HPDE6-E6E7 (cell line): Measurements from ENCODE around the gene PPFIA2.

Experiments used
- DNase-seq: peaks from one replicate; pipeline ENCODE4 v3.0.0; 2011; ENCODE audit warnings: missing footprints; ENCODE audit errors: extremely low spot score

Gene PPFIA2

DNA sequence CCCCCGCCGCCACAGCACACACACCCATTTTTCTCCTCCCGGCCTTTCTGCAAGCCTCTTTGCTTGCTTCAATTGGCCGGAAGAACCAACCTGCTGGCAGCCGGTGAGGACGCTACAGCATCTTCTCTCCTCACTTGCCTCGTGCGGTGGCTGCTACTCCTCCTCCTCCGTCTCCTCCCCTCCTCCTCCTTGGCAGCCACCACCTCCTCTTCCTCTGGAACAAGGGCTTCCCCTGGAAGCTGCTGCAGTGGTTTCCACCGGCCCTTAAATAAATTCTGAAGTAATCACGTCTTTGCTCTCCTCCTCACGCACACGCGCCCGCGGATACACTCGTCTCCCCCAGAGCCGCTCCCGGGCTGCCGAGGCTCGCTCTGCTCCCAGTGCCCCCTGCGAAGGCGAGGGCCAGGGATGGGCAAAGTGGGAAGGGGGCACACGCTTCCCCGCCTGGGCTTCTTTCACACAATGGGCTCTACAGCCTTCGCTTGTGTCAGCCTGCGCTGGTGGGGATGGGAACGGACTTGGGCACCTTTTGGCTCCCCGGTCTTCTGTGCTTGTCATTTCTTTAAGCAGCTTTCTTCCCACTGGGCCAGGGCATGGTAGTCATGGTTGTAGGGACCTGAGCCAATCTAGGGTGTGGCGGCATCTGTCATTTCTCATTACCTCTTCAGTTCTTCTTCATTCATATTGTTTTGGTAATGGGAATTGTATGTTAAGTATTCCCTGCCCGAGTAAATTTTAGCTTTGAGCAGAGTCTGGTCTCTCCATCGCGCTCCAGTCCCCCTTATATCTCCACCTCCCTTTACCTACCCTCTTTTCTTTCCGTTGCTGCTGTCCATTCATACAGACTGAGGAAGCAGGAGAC, at the start of gene PPFIA2:
TSS of gene PPFIA2 (minus strand) at position 161 of the 862 bp plus-strand sequence.
- DNase-seq = no peak

DNA sequence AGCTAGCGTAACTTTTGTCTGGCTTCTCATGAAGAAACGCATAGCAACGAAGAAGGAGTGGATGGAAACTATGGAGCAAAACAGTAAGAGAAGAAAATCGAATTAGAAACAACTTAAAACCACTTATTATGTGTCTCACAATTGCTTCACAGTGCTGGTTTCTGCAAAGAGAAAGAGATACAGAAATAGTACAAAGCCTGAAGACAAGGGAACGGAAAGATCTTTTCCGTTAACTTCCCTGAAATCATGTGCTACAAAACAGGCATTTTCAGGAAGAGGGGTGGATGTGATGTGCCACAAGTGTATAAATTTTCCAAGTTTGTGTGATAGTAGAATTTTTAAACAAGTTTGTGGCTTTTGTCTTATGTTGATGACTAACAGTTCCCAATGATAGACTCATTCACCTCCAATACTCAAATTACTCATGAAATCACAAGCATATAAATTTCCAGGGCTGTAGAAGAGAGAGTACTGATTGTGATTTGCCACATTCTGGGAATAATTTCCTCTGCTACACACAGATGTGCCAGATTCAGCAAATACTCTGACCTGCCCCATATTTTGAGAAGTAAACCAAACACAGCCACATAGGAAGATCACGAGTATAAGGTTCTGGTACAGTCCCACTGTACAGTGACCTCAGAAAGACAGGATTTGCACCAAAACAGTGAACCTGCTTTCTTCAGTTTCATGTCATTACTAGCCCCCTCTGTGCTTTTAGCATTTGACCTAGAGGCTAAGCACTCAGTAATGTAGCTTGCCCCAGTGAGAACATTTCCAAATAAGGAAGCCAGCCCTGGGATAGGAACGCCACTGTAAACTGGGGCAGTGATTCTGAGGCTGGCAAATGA, 41.4 kb upstream of the PPFIA2 start:
- DNase-seq = no peak

DNA sequence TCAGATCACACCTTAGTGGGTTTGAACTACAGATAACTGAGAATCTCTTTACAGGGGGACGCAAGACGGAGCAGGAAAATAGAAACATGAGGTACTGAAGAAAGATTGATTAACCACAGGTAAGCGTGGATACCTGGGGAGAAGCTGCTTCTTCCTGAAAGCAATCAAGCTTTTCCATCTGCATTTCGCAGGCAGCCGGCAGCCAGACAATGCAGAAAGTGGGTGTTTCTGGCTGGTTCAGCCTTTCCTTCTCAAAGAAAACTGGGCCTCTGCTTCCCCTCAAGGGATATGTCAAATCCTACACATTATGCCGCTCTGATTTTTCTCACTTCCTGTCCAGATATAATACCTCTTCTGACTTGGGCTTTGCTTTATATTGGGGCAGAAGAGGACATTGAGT, 39.1 kb upstream of the PPFIA2 start:
- no peak for DNase-seq

DNA sequence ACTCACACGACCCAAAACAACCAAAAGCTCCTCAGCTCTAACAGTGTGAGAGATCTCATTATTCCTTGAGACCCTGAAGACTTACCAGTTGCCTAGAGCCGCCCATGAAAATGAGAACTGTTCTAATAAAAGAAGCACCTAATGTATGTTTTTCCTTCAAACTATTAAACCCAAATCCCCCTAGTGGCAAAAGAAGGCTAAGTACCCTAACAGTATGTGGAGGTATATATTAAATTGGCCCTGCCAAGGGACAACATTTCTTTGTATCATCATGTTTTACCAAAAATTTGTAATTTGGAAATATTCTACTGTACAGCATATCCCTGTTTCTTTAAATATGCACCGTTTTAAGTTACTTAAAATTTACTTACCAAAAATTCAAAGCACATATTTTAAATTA, 38.0 kb upstream of the PPFIA2 start:
- peak; percentile 29 for DNase-seq

DNA sequence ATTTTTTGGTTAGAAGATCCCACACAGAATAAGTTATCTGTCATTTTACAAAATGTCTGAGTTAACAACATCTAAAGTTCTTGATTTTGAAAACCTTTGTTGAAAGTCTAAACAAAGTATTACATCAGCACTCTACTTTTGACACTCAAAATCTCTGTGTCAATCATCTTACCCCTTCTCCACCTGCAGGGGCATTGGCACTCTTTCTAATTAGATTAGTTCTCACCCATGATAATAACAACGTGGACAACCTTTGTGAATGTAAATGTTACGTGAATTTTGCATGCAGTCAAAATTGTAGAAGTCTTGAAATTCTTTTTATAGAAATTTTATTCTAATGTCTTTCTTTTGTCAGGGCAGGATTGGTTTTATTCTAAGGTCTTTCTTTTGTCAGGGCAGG, 33.5 kb upstream of the PPFIA2 start:
- no peak for DNase-seq

DNA sequence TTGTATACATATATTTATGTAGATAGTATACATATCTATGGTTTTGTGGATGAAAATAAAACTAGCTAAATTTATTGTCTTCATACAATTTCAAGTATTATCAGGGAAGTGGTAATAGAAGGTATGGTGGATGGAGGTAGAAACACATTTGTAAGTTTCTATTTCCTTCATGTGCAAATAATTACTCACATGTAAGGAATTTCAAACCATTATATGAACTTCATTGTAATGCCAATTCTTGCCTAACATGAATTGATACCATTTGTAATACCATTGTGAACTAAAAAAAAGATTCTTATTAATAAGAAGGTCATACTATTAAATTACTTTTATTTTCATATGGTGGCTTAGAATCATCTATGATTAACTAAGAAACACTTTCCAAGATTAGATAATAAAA, 20.1 kb upstream of the PPFIA2 start:
- DNase-seq = peak; percentile 5

DNA sequence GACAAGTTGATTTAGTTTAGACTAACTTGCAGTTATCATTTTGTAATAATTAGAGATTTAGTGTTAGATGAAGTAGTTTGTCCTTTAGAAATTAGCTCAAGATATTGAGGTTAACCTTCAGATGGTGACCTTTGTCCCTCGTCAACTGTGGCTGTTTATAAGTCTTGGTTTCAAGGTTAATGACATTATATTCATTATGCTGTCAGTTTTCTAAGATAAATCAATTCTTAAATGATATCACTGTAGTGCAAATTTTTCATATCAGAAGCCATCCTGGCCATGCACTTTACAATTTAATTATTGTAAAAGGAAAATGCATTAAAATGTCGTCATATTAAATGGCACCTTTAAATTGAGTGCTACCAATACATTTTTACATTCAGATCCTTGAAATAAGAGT, 19.6 kb upstream of the PPFIA2 start:
- DNase-seq = no peak

DNA sequence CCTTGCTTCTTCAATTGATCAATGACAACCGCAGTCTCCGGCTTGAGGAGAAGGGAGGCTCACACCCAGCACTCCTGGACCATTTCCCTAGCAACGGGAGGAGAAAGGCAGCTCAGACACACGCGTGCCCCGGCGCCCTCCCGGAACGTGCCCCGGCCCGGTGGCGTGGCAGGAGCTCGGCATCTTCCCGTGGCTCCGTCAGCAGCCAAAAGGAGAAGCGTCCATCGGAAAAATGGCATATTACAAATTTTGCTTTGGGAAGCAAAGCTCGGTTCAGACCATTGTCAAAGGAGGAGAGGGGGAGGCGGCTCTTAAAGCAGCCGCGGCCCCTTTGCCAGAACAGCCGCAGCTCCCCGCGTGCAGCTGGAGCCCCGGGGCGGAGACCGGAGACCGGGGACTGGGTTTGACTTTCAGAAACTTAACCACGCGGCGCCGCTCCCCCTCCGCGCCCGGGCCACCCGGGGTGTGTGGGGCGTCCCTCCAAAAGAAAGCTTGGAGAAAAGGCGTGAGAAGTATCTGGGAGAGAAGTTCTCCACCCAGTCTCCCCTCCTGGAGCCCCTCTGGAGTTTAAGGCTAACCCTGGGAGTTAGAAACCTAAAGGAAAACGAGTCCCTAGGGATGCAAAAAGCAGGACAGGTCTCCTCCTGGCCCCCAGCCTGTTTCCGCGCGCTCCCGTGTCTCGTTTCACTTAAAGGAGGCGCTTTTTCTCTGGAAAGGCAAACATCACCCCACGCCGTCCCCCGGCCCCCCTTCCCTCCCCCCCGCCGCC, 545 bp downstream of the PPFIA2 start:
- DNase-seq = no peak

DNA sequence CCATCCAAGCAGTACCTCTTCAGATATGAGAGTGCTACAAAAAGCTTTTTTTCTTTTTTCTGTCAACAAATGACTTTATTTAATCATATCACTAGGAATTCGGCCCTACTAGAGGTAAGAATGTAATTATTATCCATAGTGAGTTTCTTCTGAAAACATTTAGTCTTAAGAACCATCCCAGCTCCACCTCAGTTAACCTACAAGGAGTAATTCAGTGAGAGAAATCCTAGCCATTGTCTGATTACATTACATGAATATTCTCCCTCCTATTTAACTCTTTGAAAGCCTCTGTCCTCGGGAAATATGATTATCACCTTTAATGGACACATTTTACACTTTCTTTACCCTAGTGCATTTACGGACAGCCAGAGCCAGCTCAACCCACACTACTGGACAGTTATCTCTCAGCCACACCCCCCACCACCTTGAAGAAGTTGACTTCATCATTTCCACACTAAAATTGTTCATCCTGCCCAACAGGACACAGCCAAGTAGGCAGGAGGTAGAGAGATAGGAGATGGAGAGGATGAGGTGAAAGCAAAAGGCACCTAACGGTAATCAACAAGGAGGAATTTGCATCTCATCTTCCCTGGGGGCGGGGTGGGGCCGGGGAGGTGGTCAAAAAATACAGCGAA, 1.3 kb downstream of the PPFIA2 start:
- DNase-seq = no peak

DNA sequence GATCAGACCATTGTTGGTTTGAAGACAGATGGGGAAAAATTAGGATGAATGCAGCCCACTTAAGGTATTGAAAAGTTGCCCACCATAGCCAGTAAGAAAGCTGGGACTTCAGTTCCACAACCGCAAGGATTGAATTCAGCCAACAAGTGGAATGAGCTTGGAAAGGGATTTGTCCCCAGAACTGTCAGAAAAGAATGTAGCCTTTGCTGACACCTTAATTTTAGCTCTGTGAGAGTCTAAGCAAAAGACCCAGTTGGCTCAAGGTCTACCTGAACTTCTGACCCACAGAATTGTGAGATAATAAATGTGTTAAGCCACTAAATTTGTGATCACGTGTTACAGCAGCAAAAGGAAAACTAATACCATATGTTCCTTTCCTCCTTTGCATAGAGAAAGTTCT, 29.4 kb downstream of the PPFIA2 start:
- DNase-seq = no peak

DNA sequence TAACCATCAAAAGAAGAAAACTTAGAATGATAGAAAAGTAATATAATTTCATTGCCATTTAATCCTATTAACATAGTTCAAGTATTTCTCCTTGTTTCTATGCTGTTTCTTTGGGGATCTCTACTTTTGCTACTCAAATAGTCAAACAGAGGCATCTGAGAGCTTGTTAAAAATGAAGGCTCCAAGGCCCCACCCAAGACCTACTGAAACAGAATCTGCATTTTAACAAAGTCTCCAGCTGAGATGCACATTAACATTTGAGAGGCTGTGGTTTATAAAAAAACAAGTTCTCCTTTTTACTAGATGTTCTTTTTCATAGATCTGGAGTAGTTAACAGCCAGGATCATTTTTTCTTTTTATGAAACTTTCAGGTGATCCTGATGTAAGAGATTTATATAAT, 31.8 kb downstream of the PPFIA2 start:
- DNase-seq = no peak

DNA sequence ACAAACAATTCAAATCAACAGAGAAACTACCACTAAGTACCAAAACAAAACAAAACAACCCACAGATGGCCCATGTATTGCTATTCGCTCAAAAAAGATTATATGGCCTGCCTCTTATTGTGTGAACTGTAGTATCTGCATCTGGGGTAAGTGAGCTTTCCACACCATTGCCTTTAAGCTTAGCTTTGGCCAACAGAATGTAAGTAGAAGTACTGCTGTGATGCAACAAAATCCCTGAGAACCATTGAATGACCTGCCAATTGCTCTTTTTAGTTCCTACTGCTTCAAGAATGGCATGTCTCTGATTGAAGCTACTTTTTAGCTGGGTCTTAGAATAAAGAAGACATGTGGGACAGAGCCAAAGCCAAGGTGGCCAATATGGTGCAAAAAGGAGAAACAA, 32.5 kb downstream of the PPFIA2 start:
- DNase-seq = no peak

DNA sequence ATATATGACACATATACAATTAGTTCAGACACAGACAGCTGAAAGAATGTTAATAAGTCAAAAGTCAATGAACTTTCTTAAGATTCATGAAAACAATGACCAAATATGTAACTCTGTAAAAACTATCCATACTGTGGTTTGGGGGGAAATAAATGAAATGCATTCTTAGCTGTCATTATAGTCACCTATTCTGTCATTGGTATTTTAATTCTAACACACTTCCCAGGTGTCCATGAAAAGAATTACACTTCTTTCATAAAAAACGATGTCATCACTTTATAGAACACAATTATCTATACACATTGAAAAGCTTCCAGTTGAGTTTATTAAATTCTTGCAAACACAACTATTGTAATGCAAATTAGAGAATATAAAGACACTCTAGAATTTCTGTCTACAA, 35.8 kb downstream of the PPFIA2 start:
- no peak for DNase-seq

DNA sequence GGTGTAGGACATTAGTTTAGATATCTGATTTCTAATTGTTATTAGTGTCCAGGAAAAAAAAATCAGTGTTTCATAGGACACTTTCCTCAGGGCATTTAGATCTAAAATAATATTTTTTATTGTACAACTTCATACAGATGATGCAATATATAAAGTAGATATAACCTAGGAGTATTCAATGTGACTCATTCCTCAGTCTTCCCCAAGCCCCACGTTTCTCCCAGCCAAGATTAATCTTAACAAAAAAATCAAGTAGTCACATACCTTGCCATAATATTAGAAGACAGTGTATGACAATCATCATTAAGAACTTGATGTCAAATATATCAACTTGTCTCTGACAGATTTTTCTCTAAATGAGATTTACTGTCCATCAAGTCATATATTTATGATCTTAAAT, 37.1 kb downstream of the PPFIA2 start:
- no peak for DNase-seq

DNA sequence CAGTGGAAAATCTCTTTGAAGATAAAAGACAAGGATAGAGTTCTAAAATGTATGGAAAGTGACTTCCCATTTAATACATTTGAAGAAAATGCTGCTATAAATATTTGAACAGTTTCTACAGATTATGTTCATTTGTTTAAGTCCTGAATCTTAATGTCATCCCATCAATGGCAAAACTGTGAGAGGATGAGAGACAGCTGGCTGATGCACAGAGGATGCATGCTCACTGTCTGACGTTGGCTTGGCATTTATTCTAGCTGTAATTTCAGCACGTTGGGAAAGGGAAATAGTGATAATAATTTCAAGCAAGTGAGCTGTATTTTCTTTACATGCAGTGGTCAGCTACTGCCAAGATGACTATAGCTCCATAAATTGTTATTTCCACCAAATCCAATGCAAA, 40.5 kb downstream of the PPFIA2 start:
- DNase-seq = no peak

DNA sequence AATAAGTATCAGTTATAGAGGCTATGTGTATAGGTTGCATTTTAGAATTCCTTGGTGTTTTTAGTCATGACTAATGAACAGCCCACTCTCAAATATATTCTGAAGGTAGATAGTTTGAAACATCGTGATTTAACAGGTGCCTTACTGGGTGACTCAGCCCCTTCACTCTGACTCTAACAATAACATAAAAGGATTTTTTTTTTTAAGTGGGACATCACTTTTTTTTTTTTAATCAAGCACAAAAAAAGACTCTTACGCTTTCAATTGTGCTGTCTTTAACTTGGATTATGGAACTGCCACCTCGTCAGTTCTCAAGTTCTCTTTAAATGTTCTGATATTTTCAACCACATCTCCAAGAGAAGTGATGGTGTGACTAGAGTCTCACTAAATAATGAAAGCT, 46.6 kb downstream of the PPFIA2 start:
- no peak for DNase-seq

DNA sequence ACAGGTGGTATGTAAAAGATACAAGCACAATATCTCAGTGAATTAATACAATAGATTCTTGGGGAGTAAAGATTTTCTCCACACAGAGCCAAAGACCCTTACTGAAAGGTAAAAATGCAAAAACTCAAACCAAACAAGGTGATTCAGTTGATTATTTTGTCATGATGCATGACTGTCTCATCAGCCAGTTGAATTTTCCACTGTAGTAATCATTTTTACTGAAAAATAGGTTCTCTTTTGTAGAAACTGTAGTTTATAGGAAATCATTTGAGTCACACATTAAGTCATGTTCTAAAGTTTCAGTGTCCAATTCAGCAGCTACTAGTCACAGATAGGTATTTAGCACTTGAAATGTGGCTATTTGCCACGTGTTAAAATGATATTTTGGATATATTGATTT, 53.6 kb downstream of the PPFIA2 start:
- peak; percentile 12 for DNase-seq

DNA sequence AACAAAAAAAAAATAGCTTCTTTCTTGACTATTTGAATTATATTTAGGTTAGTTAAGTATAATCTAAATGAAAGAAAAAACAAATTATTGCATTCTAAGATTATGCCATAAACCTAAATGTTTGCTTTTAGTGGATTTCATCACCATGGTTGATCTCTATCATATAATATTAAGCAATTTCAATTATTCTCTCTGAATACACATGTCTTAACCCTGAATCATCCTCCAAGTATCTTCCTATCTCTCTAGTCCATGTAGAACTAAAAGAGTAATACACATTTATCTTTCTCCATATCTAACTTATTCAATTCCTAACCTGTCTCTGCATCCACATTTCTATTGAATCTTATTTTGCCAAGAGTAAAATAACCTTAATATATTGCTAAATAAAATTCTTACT, 59.6 kb downstream of the PPFIA2 start:
- no peak for DNase-seq

DNA sequence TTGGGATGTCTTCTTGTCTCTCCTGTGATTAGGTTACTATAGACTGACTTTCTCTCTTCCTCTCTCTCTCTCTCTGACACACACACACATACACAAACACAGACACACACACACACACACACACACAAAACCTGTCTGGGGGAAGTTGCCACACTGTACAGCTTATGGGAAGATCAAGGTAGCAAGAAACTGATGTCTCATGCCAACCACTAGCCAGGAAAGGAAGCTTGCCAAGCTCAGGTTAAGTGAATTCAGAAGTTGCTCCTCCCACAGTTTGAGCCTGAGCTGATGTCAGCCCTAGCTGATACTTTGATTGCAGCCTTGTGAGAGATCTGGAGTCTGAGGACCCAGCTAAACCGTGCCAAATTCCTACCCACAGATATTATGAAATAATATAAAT, 67.1 kb downstream of the PPFIA2 start:
- peak; percentile 16 for DNase-seq

DNA sequence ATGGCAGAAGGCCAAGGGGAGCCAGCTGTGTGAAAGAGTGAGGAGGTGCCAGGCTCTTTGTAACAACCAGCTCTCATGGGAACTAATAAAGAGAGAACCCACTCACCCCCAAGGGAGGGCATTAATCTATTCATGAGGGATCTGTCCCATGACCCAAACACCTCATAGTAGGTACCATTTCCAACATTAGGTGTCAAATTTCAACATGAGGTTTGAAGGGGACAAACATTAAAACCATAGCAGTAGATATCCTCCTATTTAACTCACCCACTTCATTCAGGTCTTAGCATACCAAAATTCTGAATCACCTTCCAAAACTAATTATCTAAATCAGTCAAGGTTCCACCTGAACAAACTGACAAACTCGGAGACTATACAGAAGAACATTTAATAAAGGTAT, 75.3 kb downstream of the PPFIA2 start:
- DNase-seq = no peak

DNA sequence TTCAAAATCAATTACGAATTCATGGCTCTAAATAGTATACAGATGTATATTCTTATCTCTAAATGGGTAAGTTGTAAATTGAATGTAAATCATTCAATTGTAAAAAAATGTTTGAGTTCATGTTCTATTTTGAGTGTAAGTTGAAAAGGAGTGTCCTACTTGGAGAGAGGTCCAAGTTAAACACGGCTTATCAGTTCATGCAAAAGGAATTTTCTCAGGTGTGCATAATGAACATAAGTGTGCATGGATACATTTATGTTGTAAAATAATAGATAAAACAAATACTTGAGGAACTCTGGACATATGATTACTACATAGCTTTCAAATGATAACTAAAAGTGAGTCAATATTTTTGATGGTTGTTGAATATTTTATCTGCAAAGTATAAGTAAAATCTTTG, 79.5 kb downstream of the PPFIA2 start:
- no peak for DNase-seq

DNA sequence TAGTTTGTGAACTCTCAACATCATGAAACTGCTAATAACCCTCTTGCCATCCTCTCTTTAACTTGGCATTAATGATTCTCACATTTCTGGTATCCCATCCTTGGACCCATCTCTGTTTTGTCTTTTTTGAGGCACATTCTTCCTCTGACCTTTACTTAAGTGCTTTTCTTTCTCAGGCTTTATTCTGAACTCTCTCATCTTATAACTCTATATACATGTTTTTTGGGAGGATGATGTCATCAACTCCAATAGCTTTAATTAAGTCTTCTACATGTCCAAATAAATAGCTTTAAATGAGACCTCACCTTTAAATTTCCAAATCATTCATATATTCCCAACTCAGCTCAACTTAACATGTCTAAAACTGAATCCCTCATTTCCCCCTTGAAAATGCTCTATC, 88.4 kb downstream of the PPFIA2 start:
- no peak for DNase-seq
